Measurements from ENCODE around the gene SUN2. TPM values are rescaled to one million over a fixed set of nuclear protein-coding genes. Genes with fewer than 3 reads are reported as not detected.
A peak's percentile ranks its signal among the peaks of the same experiment; 100 is the strongest.

The SUN2 gene
- total and polyA plus RNA-seq, 2 of the 13 experiments (the other 11 are each of a cell fraction or from before 2014, with no cell fraction given): 45.6 to 56.6 TPM

GRCh38 chr22:38700789-38701628 lies 54.8 kb downstream of the SUN2 start, which contains the start of gene JOSD1 (continued):
- TF ChIP-seq MYNN (CRISPR knock-in tag; IDR thresholded peaks at IDR 0.05; ENCODE audit: low read depth): no peak
- TF ChIP-seq CREB1 (IDR thresholded peaks at IDR 0.05): peak; percentile 99
- TF ChIP-seq CREB1 (CRISPR knock-in tag; IDR thresholded peaks at IDR 0.05): peak; percentile 90
- no peak for TF ChIP-seq TCF7 (IDR thresholded peaks at IDR 0.05; ENCODE audit: low read depth)
- no peak for TF ChIP-seq CHD4 (IDR thresholded peaks at IDR 0.05; ENCODE audit: borderline replicate concordance, low read length)
- TF ChIP-seq HIC2 (CRISPR knock-in tag; IDR thresholded peaks at IDR 0.05; ENCODE audit: low read depth): no peak
- peak; percentile 57 for TF ChIP-seq HNRNPK (IDR thresholded peaks at IDR 0.05; ENCODE audit: low read depth, low read length, poor library complexity, severe bottlenecking)
- peak; percentile 94 for TF ChIP-seq KDM5B (CRISPR knock-in tag; IDR thresholded peaks at IDR 0.05; ENCODE audit: borderline replicate concordance)
- peak; percentile 57 for TF ChIP-seq TAF1 (CRISPR knock-in tag; IDR thresholded peaks at IDR 0.05)
- TF ChIP-seq PAWR (CRISPR knock-in tag; IDR thresholded peaks at IDR 0.05; ENCODE audit: borderline replicate concordance): no peak
- no peak for TF ChIP-seq RAD51 (IDR thresholded peaks at IDR 0.05; ENCODE audit: borderline replicate concordance)
- TF ChIP-seq MTF2 (CRISPR knock-in tag; IDR thresholded peaks at IDR 0.05; ENCODE audit: borderline replicate concordance): no peak
- TF ChIP-seq ARID5B (CRISPR knock-in tag; IDR thresholded peaks at IDR 0.05): peak; percentile 53; the same call in 1 of the 2 replicates
- TF ChIP-seq HNRNPUL1 (IDR thresholded peaks at IDR 0.05; ENCODE audit: low read depth, low read length): no peak
- no peak for TF ChIP-seq ZNF3 (CRISPR knock-in tag; IDR thresholded peaks at IDR 0.05)
- TF ChIP-seq SMAD9 (CRISPR knock-in tag; IDR thresholded peaks at IDR 0.05): no peak
- no peak for TF ChIP-seq ZNF10 (CRISPR knock-in tag; IDR thresholded peaks at IDR 0.05; ENCODE audit: borderline replicate concordance, low read depth)
- TF ChIP-seq EED (CRISPR knock-in tag; IDR thresholded peaks at IDR 0.05): peak; percentile 53; the same call in 1 of the 2 replicates
- TF ChIP-seq SETDB1 (CRISPR knock-in tag; IDR thresholded peaks at IDR 0.05; ENCODE audit: borderline replicate concordance): no peak
- peak; percentile 35; the same call in 1 of the 2 replicates for TF ChIP-seq PRDM15 (CRISPR knock-in tag; IDR thresholded peaks at IDR 0.05)
- no peak for TF ChIP-seq NR3C1 (CRISPR knock-in tag; IDR thresholded peaks at IDR 0.05)

All from HepG2 (cell line).